Activated CD4-positive, CD25-positive, alpha-beta regulatory T cell treated with anti-CD3 and anti-CD28 coated beads, Interleukin-2, amount 50 U/mL, for 72 hours (primary cell): ENCODE results near the gene PDE11A.

Experiments
- DNase-seq: peaks from one replicate; pipeline ENCODE4 v3.0.0; 2021

The PDE11A gene

GRCh38 chr2:177721087-177721486 lies 351.5 kb downstream of the PDE11A start:
- no peak for DNase-seq

- no peak for DNase-seq
Observed at GRCh38 chr2:177717831-177718618, 354.6 kb downstream of the PDE11A start.

- no peak for DNase-seq
Observed at GRCh38 chr2:177716484-177716883, 356.1 kb downstream of the PDE11A start.

- DNase-seq: no peak
Observed at GRCh38 chr2:177715771-177716170, 356.8 kb downstream of the PDE11A start.

- no peak for DNase-seq
Observed at GRCh38 chr2:177714704-177715103, 357.9 kb downstream of the PDE11A start.

DNA sequence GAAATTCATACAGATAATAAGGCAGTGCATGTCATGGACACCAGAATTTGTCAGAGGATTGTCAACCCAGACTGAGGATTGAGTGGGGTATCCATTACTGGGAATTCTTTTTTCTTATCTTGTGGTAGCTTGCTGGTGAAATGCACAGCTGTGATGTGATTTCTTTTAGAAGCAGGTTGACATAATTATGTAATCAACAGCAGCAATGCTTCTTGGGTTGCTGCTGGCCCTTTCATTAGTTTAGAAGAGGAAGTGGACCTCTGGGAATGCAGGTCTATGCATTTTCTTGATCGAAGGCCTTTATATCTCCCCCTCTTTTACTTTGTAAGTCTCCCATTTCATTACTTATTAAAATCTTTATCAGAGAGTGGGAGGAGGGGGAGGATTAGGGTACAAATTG lies 360.1 kb downstream of the PDE11A start:
- no peak for DNase-seq

GRCh38 chr2:177711483-177712265 lies 360.9 kb downstream of the PDE11A start:
- no peak for DNase-seq

GRCh38 chr2:177710889-177711288 lies 361.7 kb downstream of the PDE11A start:
- no peak for DNase-seq

DNA sequence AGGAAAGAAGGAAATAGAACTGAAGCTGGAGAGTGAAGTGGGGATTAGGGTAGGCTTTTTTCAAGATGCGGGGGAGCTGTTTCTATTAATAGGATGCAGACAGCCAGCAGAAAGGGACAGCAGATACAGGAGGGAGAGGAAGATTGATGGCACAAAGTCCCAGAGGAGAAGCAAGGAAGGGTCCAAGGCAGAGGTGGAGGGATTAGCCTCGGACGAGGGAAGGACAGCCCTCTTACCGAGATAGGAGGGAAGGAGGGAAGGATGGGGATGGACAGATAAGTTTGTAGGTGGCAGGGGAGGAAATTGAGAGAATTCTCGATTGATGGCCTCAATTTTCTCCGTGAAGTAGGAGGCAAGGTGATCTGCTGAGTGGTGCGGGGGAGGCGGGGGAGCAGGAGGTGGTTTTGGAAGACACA lies 362.6 kb downstream of the PDE11A start:
- DNase-seq: no peak

- DNase-seq: no peak
Observed at GRCh38 chr2:177708660-177709444, 363.7 kb downstream of the PDE11A start.

DNA sequence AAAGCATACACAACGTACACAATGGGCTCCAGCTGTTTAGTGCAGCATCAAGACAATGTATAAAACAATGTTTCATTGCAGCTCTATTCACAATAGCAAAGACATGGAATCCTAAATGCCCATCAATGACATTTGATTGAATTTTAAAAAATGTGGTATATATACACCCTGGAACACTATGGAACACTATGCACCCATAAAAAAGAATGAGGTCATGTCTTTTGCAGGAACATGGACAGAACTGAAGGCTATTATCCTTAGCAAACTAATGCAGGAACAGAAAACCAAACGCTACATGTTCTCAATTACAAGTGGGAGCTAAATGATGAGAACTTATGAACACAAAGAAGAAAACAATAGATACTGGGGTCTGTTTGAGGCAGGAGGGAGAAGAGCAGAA lies 364.5 kb downstream of the PDE11A start:
- no peak for DNase-seq

GRCh38 chr2:177705511-177706173 lies 366.9 kb downstream of the PDE11A start:
- no peak for DNase-seq

DNA sequence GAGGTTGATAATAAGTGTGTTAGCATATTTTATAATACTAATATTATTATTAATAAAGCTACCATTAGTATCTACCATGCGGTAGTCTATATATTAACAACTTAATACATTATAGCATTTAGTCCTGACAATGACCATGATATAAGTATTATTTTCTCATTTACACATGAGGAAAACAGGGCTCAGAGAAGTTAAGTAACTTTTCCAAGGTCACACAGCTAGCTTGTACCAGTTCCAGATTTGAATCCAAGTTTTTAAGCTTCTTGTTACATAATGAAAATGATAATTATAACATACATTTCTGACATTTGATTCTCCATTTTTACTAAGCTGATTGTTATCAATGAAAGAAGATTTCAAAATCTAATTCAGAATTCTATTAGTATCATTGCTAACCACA lies 369.4 kb downstream of the PDE11A start:
- DNase-seq: no peak

GRCh38 chr2:177698281-177698680 lies 374.3 kb downstream of the PDE11A start:
- DNase-seq: no peak

DNA sequence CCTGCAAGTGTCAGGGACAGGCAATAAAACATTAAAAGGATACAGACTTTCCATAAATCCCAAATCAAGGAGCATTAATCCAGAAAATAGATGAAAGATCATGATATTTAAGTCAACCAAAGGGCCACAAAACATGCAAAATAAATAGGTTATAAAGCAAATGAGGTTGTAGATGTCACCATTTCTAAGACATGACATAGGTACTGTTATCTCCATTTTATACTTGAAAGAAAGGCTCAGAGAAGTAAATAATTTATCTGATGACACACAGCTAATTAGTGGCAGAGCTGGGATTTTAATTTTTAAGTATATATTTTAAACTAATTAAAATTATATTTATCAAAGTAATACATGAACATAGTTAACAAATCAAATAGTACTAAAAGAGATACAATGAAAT lies 378.2 kb downstream of the PDE11A start:
- DNase-seq: no peak

- DNase-seq: no peak
Observed at GRCh38 chr2:177693658-177694339, 378.8 kb downstream of the PDE11A start.

GRCh38 chr2:177692783-177693269 lies 379.8 kb downstream of the PDE11A start:
- DNase-seq: no peak

DNA sequence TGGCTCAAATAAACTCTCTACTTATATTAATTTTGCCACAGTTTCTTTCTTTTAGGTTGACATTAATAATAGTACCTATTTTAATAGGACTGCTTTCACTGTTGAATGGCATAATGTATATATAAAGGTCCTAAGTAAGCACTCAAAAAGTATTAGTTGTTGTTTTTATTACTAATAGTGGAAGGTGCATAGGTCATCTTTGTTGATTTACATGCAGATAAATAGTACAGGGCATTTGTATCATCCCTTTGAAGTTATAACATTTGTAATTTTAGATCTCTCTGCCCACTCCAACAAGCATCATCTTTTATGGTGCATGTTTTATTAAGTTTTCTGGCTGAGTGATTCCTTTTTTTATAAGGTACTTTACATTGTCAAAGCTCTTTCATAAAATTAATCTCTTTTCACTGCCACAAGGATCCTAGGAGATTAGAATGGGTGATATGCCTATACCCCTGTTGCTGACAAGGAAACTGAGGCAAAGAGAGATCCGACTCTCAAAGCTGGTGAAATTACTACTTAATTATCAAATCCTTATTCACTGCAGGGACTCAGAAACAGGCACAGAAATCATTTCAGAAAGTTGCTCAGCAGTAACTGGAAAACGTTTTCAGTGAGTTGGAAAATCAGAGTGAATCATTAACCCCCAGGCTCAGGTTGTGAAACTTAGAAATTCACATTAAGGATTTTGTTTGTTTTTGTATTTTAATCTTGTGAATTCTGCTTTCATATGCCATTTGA lies 380.4 kb downstream of the PDE11A start:
- no peak for DNase-seq

- no peak for DNase-seq
Observed at GRCh38 chr2:177691177-177691576, 381.4 kb downstream of the PDE11A start.

DNA sequence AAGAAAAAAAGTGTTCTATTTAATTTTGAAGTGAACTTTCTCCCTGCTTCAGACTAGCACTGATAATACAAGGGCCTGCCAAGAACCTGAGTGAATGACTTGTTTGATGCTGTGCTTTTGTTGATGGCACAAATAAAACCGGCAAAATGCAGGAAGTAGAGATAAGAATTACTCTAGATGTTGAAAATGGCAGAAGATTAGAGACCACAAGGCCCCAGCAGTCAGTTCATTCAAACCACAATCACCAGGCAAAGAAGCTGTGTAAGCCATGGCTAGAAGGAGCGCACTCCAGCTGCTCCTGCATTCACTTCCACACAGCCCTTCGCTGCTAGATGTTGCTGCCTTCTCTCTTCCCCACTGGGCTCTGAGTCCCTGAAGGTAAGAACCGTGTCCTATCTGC lies 383.0 kb downstream of the PDE11A start:
- DNase-seq: no peak

DNA sequence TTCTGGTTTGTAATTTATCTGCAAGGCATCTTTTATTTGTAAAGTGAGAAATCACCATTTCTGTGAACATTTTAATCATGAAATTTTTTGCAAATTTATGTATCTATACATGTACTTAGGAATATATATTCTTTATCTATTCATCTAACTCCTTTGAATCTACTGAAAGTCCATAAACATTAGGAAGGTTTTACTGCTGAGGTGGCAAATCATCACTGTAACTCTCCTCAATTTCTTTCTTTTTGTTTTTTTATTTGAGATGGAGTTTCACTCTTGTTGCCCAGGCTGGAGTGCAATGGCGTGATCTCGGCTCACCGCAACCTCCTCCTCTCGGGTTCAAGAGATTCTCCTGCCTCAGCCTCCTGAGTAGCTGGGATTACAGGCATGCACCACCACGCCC lies 383.7 kb downstream of the PDE11A start:
- no peak for DNase-seq
